ENCODE results near the gene POSTN. TPM values are rescaled to one million over a fixed set of nuclear protein-coding genes. Genes with fewer than 3 reads are reported as not detected.

The POSTN gene
- polyA plus RNA-seq, 2 of the 4 experiments (the other 2 are of a cell fraction), result 0.04 TPM; not detected in 1

GRCh38 chr13:37546087-37546486 is 52.5 kb downstream of the POSTN start:
- CTCF ChIA-PET, result no interaction called here
- TF ChIP-seq CTCF (IDR thresholded peaks at IDR 0.05) (no peak), FOSL2 (IDR thresholded peaks at IDR 0.05) (no peak), FOSL2 (CRISPR knock-in tag; IDR thresholded peaks at IDR 0.05) (no peak), CHD4 (IDR thresholded peaks at IDR 0.05; ENCODE audit: borderline replicate concordance) (no peak), ZC3H11A (IDR thresholded peaks at IDR 0.05) (no peak), SMC3 (IDR thresholded peaks at IDR 0.05) (no peak), CBX2 (IDR thresholded peaks at IDR 0.05; ENCODE audit: borderline replicate concordance, low read depth) (no peak)
- no peak overlapping the region for H3K4me3 ChIP-seq
- no peak overlapping the region for H3K27ac ChIP-seq
- H3K4me1 ChIP-seq, result no peaks in the 10 kb centered on the region
- no peak overlapping the region for H3K4me2 ChIP-seq
- 0% methylated on average over 3 of the region's 3 CpGs for WGBS (ENCODE audit: missing lambda C conversion rate)
- FAIRE-seq (no peak), DNase-seq (ENCODE audit: low read depth in 1 of 2, low spot score in 1 of 2) (no peak), ATAC-seq (no peak)
- POLR2A ChIA-PET, result no interaction called here
- no peaks in the 10 kb centered on the region for H3K9me3 ChIP-seq

DNA sequence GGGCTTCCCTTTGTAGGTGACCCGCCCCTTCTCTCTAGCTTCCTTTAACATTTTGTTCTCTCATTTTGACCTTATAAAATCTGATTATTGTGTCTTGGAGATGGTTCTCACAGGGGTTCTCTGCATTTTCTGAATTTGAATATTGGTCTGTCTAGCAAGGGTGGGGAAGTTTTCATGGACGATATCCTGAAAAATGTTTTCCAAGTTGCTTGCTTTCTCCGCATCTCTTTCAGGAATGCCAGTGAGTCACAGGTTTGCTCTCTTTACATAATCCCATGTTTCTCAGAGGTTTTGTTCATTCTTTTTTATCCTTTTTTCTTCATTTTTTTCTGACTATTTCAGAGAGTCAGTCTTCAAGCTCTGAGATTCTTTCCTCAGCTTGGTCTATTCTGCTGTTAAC is 53.6 kb downstream of the POSTN start:
- no peak overlapping the region for H3K4me3 ChIP-seq
- ATAC-seq, result no peak

GRCh38 chr13:37539976-37540605 is 58.5 kb downstream of the POSTN start:
- no peak overlapping the region for H3K27ac ChIP-seq
- TF ChIP-seq TP53 (CRISPR knock-in tag; IDR thresholded peaks at IDR 0.05) (no peak), ZFP36 (IDR thresholded peaks at IDR 0.05; ENCODE audit: borderline replicate concordance, partially characterized antibody) (no peak), RAD21 (conservative IDR thresholded peaks at IDR 0.05 in 1 of 2, IDR thresholded peaks at IDR 0.05 in 1 of 2) (no peak), HEYL (CRISPR knock-in tag; IDR thresholded peaks at IDR 0.05) (no peak), ELK1 (IDR thresholded peaks at IDR 0.05; ENCODE audit: low read depth, low read length) (no peak), EP300 (IDR thresholded peaks at IDR 0.05) (no peak), CHD4 (IDR thresholded peaks at IDR 0.05; ENCODE audit: borderline replicate concordance) (no peak)
- TF ChIP-seq, protein P1, sequence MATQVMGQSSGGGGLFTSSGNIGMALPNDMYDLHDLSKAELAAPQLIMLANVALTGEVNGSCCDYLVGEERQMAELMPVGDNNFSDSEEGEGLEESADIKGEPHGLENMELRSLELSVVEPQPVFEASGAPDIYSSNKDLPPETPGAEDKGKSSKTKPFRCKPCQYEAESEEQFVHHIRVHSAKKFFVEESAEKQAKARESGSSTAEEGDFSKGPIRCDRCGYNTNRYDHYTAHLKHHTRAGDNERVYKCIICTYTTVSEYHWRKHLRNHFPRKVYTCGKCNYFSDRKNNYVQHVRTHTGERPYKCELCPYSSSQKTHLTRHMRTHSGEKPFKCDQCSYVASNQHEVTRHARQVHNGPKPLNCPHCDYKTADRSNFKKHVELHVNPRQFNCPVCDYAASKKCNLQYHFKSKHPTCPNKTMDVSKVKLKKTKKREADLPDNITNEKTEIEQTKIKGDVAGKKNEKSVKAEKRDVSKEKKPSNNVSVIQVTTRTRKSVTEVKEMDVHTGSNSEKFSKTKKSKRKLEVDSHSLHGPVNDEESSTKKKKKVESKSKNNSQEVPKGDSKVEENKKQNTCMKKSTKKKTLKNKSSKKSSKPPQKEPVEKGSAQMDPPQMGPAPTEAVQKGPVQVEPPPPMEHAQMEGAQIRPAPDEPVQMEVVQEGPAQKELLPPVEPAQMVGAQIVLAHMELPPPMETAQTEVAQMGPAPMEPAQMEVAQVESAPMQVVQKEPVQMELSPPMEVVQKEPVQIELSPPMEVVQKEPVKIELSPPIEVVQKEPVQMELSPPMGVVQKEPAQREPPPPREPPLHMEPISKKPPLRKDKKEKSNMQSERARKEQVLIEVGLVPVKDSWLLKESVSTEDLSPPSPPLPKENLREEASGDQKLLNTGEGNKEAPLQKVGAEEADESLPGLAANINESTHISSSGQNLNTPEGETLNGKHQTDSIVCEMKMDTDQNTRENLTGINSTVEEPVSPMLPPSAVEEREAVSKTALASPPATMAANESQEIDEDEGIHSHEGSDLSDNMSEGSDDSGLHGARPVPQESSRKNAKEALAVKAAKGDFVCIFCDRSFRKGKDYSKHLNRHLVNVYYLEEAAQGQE (IDR thresholded peaks at IDR 0.05), result no peak
- TF ChIP-seq, protein P2, sequence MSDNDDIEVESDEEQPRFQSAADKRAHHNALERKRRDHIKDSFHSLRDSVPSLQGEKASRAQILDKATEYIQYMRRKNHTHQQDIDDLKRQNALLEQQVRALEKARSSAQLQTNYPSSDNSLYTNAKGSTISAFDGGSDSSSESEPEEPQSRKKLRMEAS (IDR thresholded peaks at IDR 0.05), result no peak
- no peaks in the 10 kb centered on the region for H3K9me3 ChIP-seq
- ChIA-PET POLR2A (no interaction called here), CTCF (no interaction called here)
- FAIRE-seq, result no peak
- no peak for DNase-seq (ENCODE audit: low read depth in 1 of 2, low spot score in 1 of 2)
- no peak overlapping the region for H3K4me3 ChIP-seq
- H3K4me2 ChIP-seq, result no peak overlapping the region
- no peak for ATAC-seq
- WGBS (ENCODE audit: missing lambda C conversion rate), result 22% methylated on average over 3 of the region's 3 CpGs
- no peaks in the 10 kb centered on the region for H3K4me1 ChIP-seq

More for the DNA sequence above, 53.6 kb downstream of the POSTN start:
- DNase-seq (ENCODE audit: low read depth in 1 of 2, low spot score in 1 of 2), result no peak
- Histone ChIP-seq H3K4me1 (no peaks in the 10 kb centered on the region), H3K9me3 (no peaks in the 10 kb centered on the region), H3K27ac (no peak overlapping the region), H3K4me2 (no peak overlapping the region)
- CTCF ChIA-PET, result no interaction called here
- WGBS (ENCODE audit: missing lambda C conversion rate), result 35% methylated on average over 3 of the region's 3 CpGs
- no peak for FAIRE-seq
- TF ChIP-seq JUNB (IDR thresholded peaks at IDR 0.05) (no peak), KDM1A (IDR thresholded peaks at IDR 0.05; ENCODE audit: low read depth) (no peak), HOXB13 (CRISPR knock-in tag; IDR thresholded peaks at IDR 0.05; ENCODE audit: low read depth) (no peak), RFX5 (IDR thresholded peaks at IDR 0.05) (no peak), POLR2A (IDR thresholded peaks at IDR 0.05; ENCODE audit: low read length) (no peak), MYC (IDR thresholded peaks at IDR 0.05; ENCODE audit: borderline replicate concordance, low read length) (no peak), HOXB5 (CRISPR knock-in tag; IDR thresholded peaks at IDR 0.05) (no peak), NFE2L2 (conservative IDR thresholded peaks at IDR 0.05; ENCODE audit: low read length) (no peak), FOSB (CRISPR knock-in tag; IDR thresholded peaks at IDR 0.05) (no peak)
- TF ChIP-seq, protein P2 (IDR thresholded peaks at IDR 0.05), result no peak
- TF ChIP-seq, protein P3, sequence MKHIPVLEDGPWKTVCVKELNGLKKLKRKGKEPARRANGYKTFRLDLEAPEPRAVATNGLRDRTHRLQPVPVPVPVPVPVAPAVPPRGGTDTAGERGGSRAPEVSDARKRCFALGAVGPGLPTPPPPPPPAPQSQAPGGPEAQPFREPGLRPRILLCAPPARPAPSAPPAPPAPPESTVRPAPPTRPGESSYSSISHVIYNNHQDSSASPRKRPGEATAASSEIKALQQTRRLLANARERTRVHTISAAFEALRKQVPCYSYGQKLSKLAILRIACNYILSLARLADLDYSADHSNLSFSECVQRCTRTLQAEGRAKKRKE (CRISPR knock-in tag; IDR thresholded peaks at IDR 0.05; ENCODE audit: low read depth), result no peak
- TF ChIP-seq, protein P4, sequence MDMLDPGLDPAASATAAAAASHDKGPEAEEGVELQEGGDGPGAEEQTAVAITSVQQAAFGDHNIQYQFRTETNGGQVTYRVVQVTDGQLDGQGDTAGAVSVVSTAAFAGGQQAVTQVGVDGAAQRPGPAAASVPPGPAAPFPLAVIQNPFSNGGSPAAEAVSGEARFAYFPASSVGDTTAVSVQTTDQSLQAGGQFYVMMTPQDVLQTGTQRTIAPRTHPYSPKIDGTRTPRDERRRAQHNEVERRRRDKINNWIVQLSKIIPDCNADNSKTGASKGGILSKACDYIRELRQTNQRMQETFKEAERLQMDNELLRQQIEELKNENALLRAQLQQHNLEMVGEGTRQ (IDR thresholded peaks at IDR 0.05), result no peak
- POLR2A ChIA-PET, result no interaction called here
